Stimulated activated CD4-positive, alpha-beta T cell treated with anti-CD3 and anti-CD28 coated beads, Interleukin-15, amount 100 ng/mL, for 24 hours (primary cell): ENCODE results near the gene CCZ1.
"Not testable (repeated sequence)": the region's sequence is repeated elsewhere in the genome, so short reads cannot be mapped to it uniquely, and the experiment has no call there.

ENCODE experiments used
- DNase-seq: peaks from one replicate; pipeline ENCODE4 v3.0.0-alpha.2; 2020

CCZ1 gene

GRCh38 chr7:5916529-5916928 lies 18.0 kb downstream of the CCZ1 start:
- not testable (repeated sequence) for DNase-seq

GRCh38 chr7:5924180-5924579 lies 25.6 kb downstream of the CCZ1 start:
- not testable (repeated sequence) for DNase-seq

- DNase-seq: not testable (repeated sequence)
Measured at GRCh38 chr7:5924630-5925029, 26.1 kb downstream of the CCZ1 start.

- not testable (repeated sequence) for DNase-seq
Measured at GRCh38 chr7:5926263-5926870, 27.8 kb downstream of the CCZ1 start.

- DNase-seq: not testable (repeated sequence)
Measured at GRCh38 chr7:5930290-5930689, 31.8 kb downstream of the CCZ1 start.

GRCh38 chr7:5931250-5931649 lies 32.7 kb downstream of the CCZ1 start:
- DNase-seq: not testable (repeated sequence)

- not testable (repeated sequence) for DNase-seq
Measured at GRCh38 chr7:5931905-5932644, 33.5 kb downstream of the CCZ1 start.

GRCh38 chr7:5934945-5935450 lies 36.5 kb downstream of the CCZ1 start:
- DNase-seq: not testable (repeated sequence)

- not testable (repeated sequence) for DNase-seq
Measured at GRCh38 chr7:5963205-5963604, 64.7 kb downstream of the CCZ1 start.

- DNase-seq: not testable (repeated sequence)
Measured at GRCh38 chr7:5963810-5964209, 65.3 kb downstream of the CCZ1 start.

GRCh38 chr7:5970347-5970911 lies 71.9 kb downstream of the CCZ1 start, which contains the start of gene RSPH10B:
RSPH10B (minus strand) TSS chr7:5970689; CDS start chr7:5967116, 3,573 bp downstream.
- DNase-seq: not testable (repeated sequence)

GRCh38 chr7:5973580-5973979 lies 75.0 kb downstream of the CCZ1 start:
- DNase-seq: not testable (repeated sequence)
